Measurements from ENCODE around the gene SH2D4B.
"Not testable (repeated sequence)": the region's sequence is repeated elsewhere in the genome, so short reads cannot be mapped to it uniquely, and the experiment has no call there.

SH2D4B gene

GRCh38 chr10:80526218-80526617 lies 11.5 kb upstream of the SH2D4B start:
- no peak for DNase-seq

GRCh38 chr10:80526742-80527141 lies 11.0 kb upstream of the SH2D4B start:
- DNase-seq = no peak

- DNase-seq = no peak
Measured at GRCh38 chr10:80528185-80528700, 9.5 kb upstream of the SH2D4B start.

- no peak for DNase-seq
Measured at GRCh38 chr10:80528901-80529300, 8.8 kb upstream of the SH2D4B start.

- DNase-seq = no peak
Measured at GRCh38 chr10:80529604-80530003, 8.1 kb upstream of the SH2D4B start.

GRCh38 chr10:80530251-80530650 lies 7.5 kb upstream of the SH2D4B start:
- DNase-seq = no peak

- DNase-seq = no peak
Measured at GRCh38 chr10:80530816-80531215, 6.9 kb upstream of the SH2D4B start.

- no peak for DNase-seq
Measured at GRCh38 chr10:80532571-80532970, 5.1 kb upstream of the SH2D4B start.

- not testable (repeated sequence) for DNase-seq
Measured at GRCh38 chr10:80534059-80534458, 3.6 kb upstream of the SH2D4B start.

GRCh38 chr10:80534646-80535045 lies 3.1 kb upstream of the SH2D4B start:
- not testable (repeated sequence) for DNase-seq

GRCh38 chr10:80535671-80536360 lies 1.9 kb upstream of the SH2D4B start:
- DNase-seq = no peak

GRCh38 chr10:80536361-80536835 lies 1.3 kb upstream of the SH2D4B start:
- no peak for DNase-seq

- DNase-seq = no peak
Measured at GRCh38 chr10:80537086-80537735, 491 bp upstream of the SH2D4B start.

GRCh38 chr10:80538481-80539185 lies 931 bp downstream of the SH2D4B start:
- DNase-seq = no peak

- no peak for DNase-seq
Measured at GRCh38 chr10:80539421-80540031, 1.8 kb downstream of the SH2D4B start.

GRCh38 chr10:80540136-80540535 lies 2.4 kb downstream of the SH2D4B start:
- DNase-seq = no peak

- no peak for DNase-seq
Measured at GRCh38 chr10:80540618-80540980, 2.9 kb downstream of the SH2D4B start.

GRCh38 chr10:80540981-80541750 lies 3.5 kb downstream of the SH2D4B start:
- no peak for DNase-seq

- no peak for DNase-seq
Measured at GRCh38 chr10:80542053-80542452, 4.4 kb downstream of the SH2D4B start.

GRCh38 chr10:80542652-80543318 lies 5.1 kb downstream of the SH2D4B start:
- DNase-seq = no peak

GRCh38 chr10:80543319-80543672 lies 5.6 kb downstream of the SH2D4B start:
- not testable (repeated sequence) for DNase-seq
